Stimulated activated CD4-positive, alpha-beta T cell treated with anti-CD3 and anti-CD28 coated beads, TNF-alpha, amount 100 ng/mL, for 48 hours (primary cell): Measurements from ENCODE around the gene CCDC154.
"Not testable (repeated sequence)": the region's sequence is repeated elsewhere in the genome, so short reads cannot be mapped to it uniquely, and the experiment has no call there.

Source experiments
- DNase-seq, 3 donors: peaks; one replicate each; pipeline ENCODE4 v3.0.0-alpha.2; 2020; ENCODE audit warnings: low read depth in 3 of 3

The CCDC154 gene

GRCh38 chr16:1474082-1474795 lies 29.9 kb upstream of the CCDC154 start:
- no peak for DNase-seq

- no peak for DNase-seq
These were observed 28.6 kb upstream of the CCDC154 start for GRCh38 chr16:1472974-1473373.

- DNase-seq = no peak
These were observed 27.3 kb upstream of the CCDC154 start for GRCh38 chr16:1471569-1472194.

GRCh38 chr16:1470481-1471251 lies 26.3 kb upstream of the CCDC154 start:
- DNase-seq = no peak

- DNase-seq = no peak
These were observed 25.4 kb upstream of the CCDC154 start for GRCh38 chr16:1469693-1470201.

- DNase-seq = not testable (repeated sequence)
These were observed 24.8 kb upstream of the CCDC154 start for GRCh38 chr16:1469141-1469540.

- no peak for DNase-seq
These were observed 24.1 kb upstream of the CCDC154 start for GRCh38 chr16:1468426-1468810.

- no peak for DNase-seq
These were observed 22.7 kb upstream of the CCDC154 start for GRCh38 chr16:1466968-1467521.

GRCh38 chr16:1466054-1466453 lies 21.7 kb upstream of the CCDC154 start:
- no peak for DNase-seq

- DNase-seq = no peak
These were observed 21.2 kb upstream of the CCDC154 start for GRCh38 chr16:1465567-1465915.

GRCh38 chr16:1464894-1465566 lies 20.7 kb upstream of the CCDC154 start:
- no peak for DNase-seq

GRCh38 chr16:1464196-1464893 lies 20.0 kb upstream of the CCDC154 start:
- DNase-seq = no peak

- no peak for DNase-seq
These were observed 16.8 kb upstream of the CCDC154 start for GRCh38 chr16:1461146-1461545.

- DNase-seq = no peak
These were observed 16.3 kb upstream of the CCDC154 start for GRCh38 chr16:1460602-1461138.

- DNase-seq = no peak
These were observed 15.6 kb upstream of the CCDC154 start for GRCh38 chr16:1459967-1460366.

- DNase-seq = no peak
These were observed 14.6 kb upstream of the CCDC154 start for GRCh38 chr16:1458977-1459341.

GRCh38 chr16:1458336-1458976 lies 14.1 kb upstream of the CCDC154 start:
- DNase-seq = peak in 1 of 3 donors; percentile 22

GRCh38 chr16:1457489-1458245 lies 13.3 kb upstream of the CCDC154 start:
- no peak for DNase-seq

GRCh38 chr16:1456951-1457350 lies 12.6 kb upstream of the CCDC154 start:
- no peak for DNase-seq
